Measurements from ENCODE around the gene MAP3K8.

DNA sequence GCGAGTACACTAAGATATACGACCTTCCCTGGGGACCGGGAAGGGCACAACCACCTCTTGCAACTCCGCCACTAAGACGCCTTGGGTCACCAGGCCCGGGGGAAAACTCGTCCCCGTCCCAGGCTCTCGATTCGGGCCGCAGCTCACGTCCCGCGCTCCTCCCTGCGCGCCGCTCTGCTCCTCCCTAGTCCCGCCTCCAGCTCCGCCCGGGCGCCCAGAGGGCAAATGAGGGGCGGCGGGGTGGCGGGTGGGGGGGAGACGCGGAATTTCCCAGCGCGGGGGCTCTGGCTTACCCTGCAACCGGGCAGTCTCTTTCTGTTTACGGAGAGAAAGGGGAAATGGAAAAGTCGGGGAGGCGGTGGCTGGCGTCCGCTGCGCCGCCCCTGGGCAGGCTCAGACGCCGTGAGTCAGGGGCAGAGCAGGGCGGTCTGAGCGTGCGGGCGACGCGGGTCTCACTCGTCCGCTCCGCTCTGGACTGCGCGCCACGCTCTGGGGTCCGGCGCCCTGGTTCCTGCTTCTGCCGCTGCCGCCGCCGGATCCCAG is at the start of gene MAP3K8:
- TF ChIP-seq CTCF (IDR thresholded peaks at IDR 0.05) (no peak), EZH2 (IDR thresholded peaks at IDR 0.05; ENCODE audit: borderline replicate concordance, insufficient read depth, low read depth, low read length, poor library complexity, severe bottlenecking) (no peak)

Data from B cell (primary cell).